Tibial nerve (tissue), 4 donors: ENCODE measurements around the gene SKAP1. TPM values are rescaled to one million over a fixed set of nuclear protein-coding genes. Genes with fewer than 3 reads are reported as not detected.
"Not testable (repeated sequence)": the region's sequence is repeated elsewhere in the genome, so short reads cannot be mapped to it uniquely, and the experiment has no call there.

ENCODE experiments used
- DNase-seq, 2 donors: peaks; one replicate each; pipeline ENCODE4 v3.0.0-alpha.2; 2019; ENCODE audit warnings: low spot score in 2 of 2
- H3K27ac ChIP-seq, 4 donors: fragments of 200-600 bp; sonication (generic) in 3 of 4; one replicate each; pipeline ENCODE4 v1.5.1; 2017 to 2019; ENCODE audit warnings: mild to moderate bottlenecking in 1 of 4
- H3K27me3 ChIP-seq, 2 donors: fragments of 200-600 bp; sonication (generic) in 1 of 2; one replicate each; pipeline versions ENCODE4 v1.5.1 to v1.6.0; 2017 to 2019
- H3K36me3 ChIP-seq, 3 donors: fragments of 200-600 bp; sonication (generic); one replicate each; pipeline ENCODE4 v1.5.1; 2018 to 2019
- H3K4me1 ChIP-seq, 4 donors: fragments of 200-600 bp; sonication (generic) in 3 of 4; one replicate each; pipeline ENCODE4 v1.5.1; 2017 to 2019
- H3K4me3 ChIP-seq, 4 donors: fragments of 200-600 bp; sonication (generic) in 3 of 4; one replicate each; pipeline ENCODE4 v1.5.1; 2017 to 2019; ENCODE audit warnings: mild to moderate bottlenecking in 1 of 4, moderate library complexity in 1 of 4
- H3K9me3 ChIP-seq, 4 donors: fragments of 200-600 bp; sonication (generic) in 3 of 4; one replicate each; pipeline ENCODE4 v1.5.1; 2017 to 2019
- EP300 ChIP-seq, 2 donors: sonication (generic); formaldehyde crosslinking; IDR thresholded peaks; one replicate each; pipeline ENCODE4 v1.6.1; 2017; ENCODE audit warnings: antibody characterized with exemption in 2 of 2, mild to moderate bottlenecking in 1 of 2
- POLR2A ChIP-seq, 2 donors: fragments of 450-650 bp; IDR thresholded peaks; one replicate each; pipeline ENCODE4 v1.6.1; 2017; ENCODE audit warnings: antibody characterized with exemption in 2 of 2, mild to moderate bottlenecking in 2 of 2, moderate library complexity in 2 of 2
- WGBS, 2 donors: methylation state at CpG; one replicate each; pipeline ENCODE4 v1.1.5; 2018; 5-methylcytosine and 5-hydroxymethylcytosine counted together
- total RNA-seq, 4 donors: library from RNA; depleted of rRNA; stranded (reverse); fragments of >200 nt; gene quantifications; one replicate each; pipeline ENCODE4 v1.1.0, GENCODE V29; 2016
- TF ChIP-seq, protein P1 (sequence below), 5 experiments: fragments of 200-600 bp in 3 of 5; fragments of 450-650 bp in 2 of 5; sonication (generic) in 3 of 5; IDR thresholded peaks; one replicate each; pipeline ENCODE4 v1.5.1; 2016 to 2019; ENCODE audit warnings: antibody characterized with exemption in 5 of 5, mild to moderate bottlenecking in 3 of 5, moderate library complexity in 2 of 5

The SKAP1 gene
- total RNA-seq, 4 donors from 2014 or later = 0.59 to 2.0 (median 1.3) TPM

GRCh38 chr17:48457080-48457836 is 27.2 kb upstream of the SKAP1 start:
- TF ChIP-seq EP300 (IDR thresholded peaks at IDR 0.05) = no peak
- TF ChIP-seq, protein P1, sequence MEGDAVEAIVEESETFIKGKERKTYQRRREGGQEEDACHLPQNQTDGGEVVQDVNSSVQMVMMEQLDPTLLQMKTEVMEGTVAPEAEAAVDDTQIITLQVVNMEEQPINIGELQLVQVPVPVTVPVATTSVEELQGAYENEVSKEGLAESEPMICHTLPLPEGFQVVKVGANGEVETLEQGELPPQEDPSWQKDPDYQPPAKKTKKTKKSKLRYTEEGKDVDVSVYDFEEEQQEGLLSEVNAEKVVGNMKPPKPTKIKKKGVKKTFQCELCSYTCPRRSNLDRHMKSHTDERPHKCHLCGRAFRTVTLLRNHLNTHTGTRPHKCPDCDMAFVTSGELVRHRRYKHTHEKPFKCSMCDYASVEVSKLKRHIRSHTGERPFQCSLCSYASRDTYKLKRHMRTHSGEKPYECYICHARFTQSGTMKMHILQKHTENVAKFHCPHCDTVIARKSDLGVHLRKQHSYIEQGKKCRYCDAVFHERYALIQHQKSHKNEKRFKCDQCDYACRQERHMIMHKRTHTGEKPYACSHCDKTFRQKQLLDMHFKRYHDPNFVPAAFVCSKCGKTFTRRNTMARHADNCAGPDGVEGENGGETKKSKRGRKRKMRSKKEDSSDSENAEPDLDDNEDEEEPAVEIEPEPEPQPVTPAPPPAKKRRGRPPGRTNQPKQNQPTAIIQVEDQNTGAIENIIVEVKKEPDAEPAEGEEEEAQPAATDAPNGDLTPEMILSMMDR (IDR thresholded peaks at IDR 0.05) = peak; percentile 62 to 89 (median 75)
- H3K4me3 ChIP-seq = no peak overlapping the region
- H3K9me3 ChIP-seq = peaks cover 0 to 16% (median 0%) of the 10 kb centered on the region in 4 donors
- H3K4me1 ChIP-seq = peaks cover 0 to 8% (median 4%) of the 10 kb centered on the region in 4 donors
- peaks cover 0 to 33% of the 10 kb centered on the region in 2 donors for H3K27me3 ChIP-seq
- 11 to 12% methylated on average over 22 of the region's 22 CpGs for WGBS, 2 donors
- no peak overlapping the region for H3K27ac ChIP-seq
- DNase-seq = no peak
- no peaks in the 10 kb centered on the region for H3K36me3 ChIP-seq

- peaks cover 0 to 16% (median 0%) of the 10 kb centered on the region in 4 donors for H3K9me3 ChIP-seq
- H3K4me1 ChIP-seq = peaks cover 0 to 8% (median 4%) of the 10 kb centered on the region in 4 donors
- H3K27ac ChIP-seq = no peak overlapping the region
- H3K4me3 ChIP-seq = no peak overlapping the region
- no peaks in the 10 kb centered on the region for H3K36me3 ChIP-seq
- no peak for DNase-seq
- H3K27me3 ChIP-seq = peaks cover 0 to 33% of the 10 kb centered on the region in 2 donors
- 27 to 31% methylated on average over 5 of the region's 5 CpGs for WGBS, 2 donors
- no peak for TF ChIP-seq POLR2A (IDR thresholded peaks at IDR 0.05)
- TF ChIP-seq EP300 (IDR thresholded peaks at IDR 0.05) = no peak
- TF ChIP-seq, protein P1 (IDR thresholded peaks at IDR 0.05) = no peak
These were observed 26.6 kb upstream of the SKAP1 start for GRCh38 chr17:48456589-48456988.

GRCh38 chr17:48455791-48456190 is 25.8 kb upstream of the SKAP1 start:
- Histone ChIP-seq H3K4me3 (no peak overlapping the region), H3K27ac (no peak overlapping the region), H3K36me3 (no peaks in the 10 kb centered on the region), H3K9me3 (peaks cover 0 to 16% (median 0%) of the 10 kb centered on the region in 4 donors), H3K27me3 (peaks cover 0 to 31% of the 10 kb centered on the region in 2 donors), H3K4me1 (peaks cover 0 to 8% (median 4%) of the 10 kb centered on the region in 4 donors)
- TF ChIP-seq EP300 (IDR thresholded peaks at IDR 0.05) (no peak), POLR2A (IDR thresholded peaks at IDR 0.05) (no peak)
- DNase-seq = no peak

GRCh38 chr17:48453447-48453846 is 23.4 kb upstream of the SKAP1 start:
- Histone ChIP-seq H3K36me3 (no peaks in the 10 kb centered on the region), H3K4me3 (no peak overlapping the region), H3K4me1 (peaks cover 0 to 8% (median 4%) of the 10 kb centered on the region in 4 donors), H3K27ac (no peak overlapping the region), H3K27me3 (peaks cover 0 to 19% of the 10 kb centered on the region in 2 donors), H3K9me3 (peaks cover 0 to 16% (median 0%) of the 10 kb centered on the region in 4 donors)
- no peak for TF ChIP-seq POLR2A (IDR thresholded peaks at IDR 0.05)
- TF ChIP-seq, protein P1 (IDR thresholded peaks at IDR 0.05) = no peak
- TF ChIP-seq EP300 (IDR thresholded peaks at IDR 0.05) = no peak
- DNase-seq = no peak

- 81 to 83% methylated on average over 2 of the region's 2 CpGs for WGBS, 2 donors
- TF ChIP-seq, protein P1 (IDR thresholded peaks at IDR 0.05) = no peak
- TF ChIP-seq POLR2A (IDR thresholded peaks at IDR 0.05) (no peak), EP300 (IDR thresholded peaks at IDR 0.05) (no peak)
- no peak overlapping the region for H3K27ac ChIP-seq
- no peak for DNase-seq
- H3K9me3 ChIP-seq = peaks cover 0 to 16% (median 0%) of the 10 kb centered on the region in 4 donors
- no peak overlapping the region for H3K4me3 ChIP-seq
- no peaks in the 10 kb centered on the region for H3K4me1 ChIP-seq
- peaks cover 0 to 7% of the 10 kb centered on the region in 2 donors for H3K27me3 ChIP-seq
- H3K36me3 ChIP-seq = no peaks in the 10 kb centered on the region
These were observed 21.5 kb upstream of the SKAP1 start for GRCh38 chr17:48451489-48451888.

- H3K27me3 ChIP-seq = peaks cover 0 to 12% of the 10 kb centered on the region in 2 donors
- H3K27ac ChIP-seq, DNase-seq, H3K36me3 ChIP-seq, H3K4me1 ChIP-seq, H3K4me3 ChIP-seq, H3K9me3 ChIP-seq: not testable (repeated sequence)
- 86 to 89% methylated on average over 3 of the region's 3 CpGs for WGBS, 2 donors
These were observed 19.3 kb upstream of the SKAP1 start for GRCh38 chr17:48449335-48449734.
